Retinal pigment epithelial cell (primary cell): ENCODE data around the gene TMEM200C.
A peak's percentile ranks its signal among the peaks of the same experiment; 100 is the strongest.

ENCODE experiments used
- DNase-seq: peaks from one replicate; pipeline ENCODE4 v3.0.0-alpha.2; 2010; ENCODE audit warnings: low read depth
- H3K4me3 ChIP-seq: 2 replicates; pipeline ENCODE4 v1.5.1; 2011; ENCODE audit warnings: mild to moderate bottlenecking, low read length, control low read depth, moderate library complexity
- TF ChIP-seq, protein P1 (sequence below): conservative IDR thresholded peaks from 2 replicates; pipeline ENCODE4 v1.5.1; 2011; ENCODE audit warnings: low read depth, low read length, control low read depth, inconsistent platforms

TMEM200C gene

GRCh38 chr18:5903386-5903785 is 8.1 kb upstream of the TMEM200C start:
- TF ChIP-seq, protein P1, sequence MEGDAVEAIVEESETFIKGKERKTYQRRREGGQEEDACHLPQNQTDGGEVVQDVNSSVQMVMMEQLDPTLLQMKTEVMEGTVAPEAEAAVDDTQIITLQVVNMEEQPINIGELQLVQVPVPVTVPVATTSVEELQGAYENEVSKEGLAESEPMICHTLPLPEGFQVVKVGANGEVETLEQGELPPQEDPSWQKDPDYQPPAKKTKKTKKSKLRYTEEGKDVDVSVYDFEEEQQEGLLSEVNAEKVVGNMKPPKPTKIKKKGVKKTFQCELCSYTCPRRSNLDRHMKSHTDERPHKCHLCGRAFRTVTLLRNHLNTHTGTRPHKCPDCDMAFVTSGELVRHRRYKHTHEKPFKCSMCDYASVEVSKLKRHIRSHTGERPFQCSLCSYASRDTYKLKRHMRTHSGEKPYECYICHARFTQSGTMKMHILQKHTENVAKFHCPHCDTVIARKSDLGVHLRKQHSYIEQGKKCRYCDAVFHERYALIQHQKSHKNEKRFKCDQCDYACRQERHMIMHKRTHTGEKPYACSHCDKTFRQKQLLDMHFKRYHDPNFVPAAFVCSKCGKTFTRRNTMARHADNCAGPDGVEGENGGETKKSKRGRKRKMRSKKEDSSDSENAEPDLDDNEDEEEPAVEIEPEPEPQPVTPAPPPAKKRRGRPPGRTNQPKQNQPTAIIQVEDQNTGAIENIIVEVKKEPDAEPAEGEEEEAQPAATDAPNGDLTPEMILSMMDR: no peak
- no peak for DNase-seq
- no peak overlapping the region for H3K4me3 ChIP-seq

- TF ChIP-seq, protein P1: no peak
- peak; percentile 38 for DNase-seq
- H3K4me3 ChIP-seq: no peak overlapping the region
Observed at GRCh38 chr18:5900262-5900661, 4.9 kb upstream of the TMEM200C start.

DNA sequence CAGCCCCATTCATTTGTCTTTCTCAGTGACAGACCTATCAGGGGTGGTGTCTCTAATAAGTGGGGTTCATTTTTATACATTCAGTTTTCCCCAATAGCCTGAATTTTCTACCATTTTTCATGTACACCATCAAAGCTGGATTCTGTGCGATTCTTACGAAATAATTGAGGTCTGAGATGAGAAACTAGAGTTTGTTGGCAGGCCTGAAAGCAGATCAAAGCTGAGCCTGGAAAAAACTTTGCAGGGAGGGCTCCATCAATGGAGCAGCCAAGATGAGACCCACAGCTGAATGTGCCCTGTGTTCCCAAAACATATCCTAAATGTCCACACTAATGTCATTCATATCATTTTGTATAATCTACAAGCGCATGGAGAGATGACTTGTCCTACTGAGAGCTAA is 4.5 kb upstream of the TMEM200C start:
- TF ChIP-seq, protein P1: no peak

DNA sequence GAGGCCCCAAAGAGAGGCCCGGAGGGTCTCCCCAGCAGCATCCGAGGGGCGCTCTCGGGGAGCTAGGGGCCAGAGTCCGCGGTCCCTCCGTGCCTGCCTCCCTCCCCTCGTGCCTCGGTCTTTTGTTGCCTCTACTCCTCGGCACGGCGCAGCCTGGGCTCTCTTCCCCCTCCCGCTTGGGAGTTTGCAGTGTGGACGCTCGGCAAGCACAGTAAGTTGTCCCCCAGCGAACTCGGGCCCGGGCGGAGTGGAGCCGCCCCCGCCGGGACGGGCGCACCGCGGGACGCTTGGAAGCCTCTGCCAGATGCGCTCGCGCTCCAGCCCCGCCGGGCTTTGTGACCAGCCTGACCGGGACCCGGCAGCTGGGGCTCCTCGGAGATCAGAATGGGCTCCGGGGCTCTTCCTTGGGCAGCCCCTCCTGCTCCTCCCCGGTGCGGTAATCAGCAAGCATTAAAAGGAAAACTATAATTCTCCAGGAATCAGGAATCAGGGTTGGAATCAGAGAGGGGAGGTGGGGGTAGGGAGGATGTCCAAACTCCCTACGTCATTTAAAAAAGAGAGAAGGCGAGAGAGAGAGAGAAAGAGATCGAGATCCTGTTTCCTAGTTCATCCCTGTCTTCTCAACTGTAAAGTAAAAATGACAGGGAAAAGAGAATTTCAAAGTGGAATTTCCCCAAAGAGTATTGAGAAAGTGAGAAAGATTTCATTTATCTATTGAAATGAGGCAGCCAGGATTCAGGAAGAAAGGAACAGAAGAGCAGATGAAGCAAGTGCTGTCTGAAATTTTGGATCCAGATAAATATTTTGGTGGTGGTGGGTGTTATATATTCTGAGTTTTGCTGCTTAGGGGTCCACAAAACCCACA is 786 bp upstream of the TMEM200C start:
- no peak for DNase-seq
- TF ChIP-seq, protein P1: no peak
- peak overlapping the region; percentile 31 for H3K4me3 ChIP-seq

More for the DNA sequence above, 4.5 kb upstream of the TMEM200C start:
- no peak overlapping the region for H3K4me3 ChIP-seq
- DNase-seq: no peak

DNA sequence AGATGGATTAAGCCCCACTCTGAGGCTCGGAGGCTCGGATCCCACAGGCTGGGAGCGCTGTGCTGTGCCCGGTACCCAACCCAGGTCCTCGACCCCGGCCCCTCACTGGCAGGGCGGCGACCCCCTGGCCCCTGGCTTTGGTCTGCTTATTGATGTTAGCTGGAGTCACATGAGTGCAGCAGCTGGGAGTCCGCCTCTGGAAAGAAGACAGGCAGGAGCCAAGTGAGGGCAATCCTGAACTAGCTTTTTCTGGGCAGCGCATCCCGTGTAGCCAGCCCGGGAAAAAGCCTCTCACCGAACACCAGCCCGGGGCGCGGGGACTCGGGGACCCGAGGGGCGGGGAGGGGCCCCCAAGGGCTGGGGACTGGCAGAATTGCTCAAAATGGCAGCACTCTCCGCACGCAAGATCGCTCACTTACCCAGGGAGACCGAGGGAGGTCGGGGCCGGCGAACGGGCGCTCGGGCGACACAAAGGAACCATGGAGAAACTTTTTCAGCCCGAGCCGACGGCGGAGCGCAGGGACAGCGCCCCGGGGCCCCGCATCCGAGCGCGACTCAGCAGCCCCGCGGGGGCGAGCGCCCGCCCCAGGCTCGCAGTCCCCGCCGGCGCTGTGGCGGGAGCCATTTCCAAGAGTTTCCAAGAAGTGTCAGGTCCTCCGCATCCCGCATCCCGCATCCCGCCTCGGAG is 567 bp downstream of the TMEM200C start:
- H3K4me3 ChIP-seq: peak overlapping the region; percentile 23
- TF ChIP-seq, protein P1: no peak
- DNase-seq: no peak

- TF ChIP-seq, protein P1: no peak
- H3K4me3 ChIP-seq: no peak overlapping the region
- no peak for DNase-seq
Observed at GRCh38 chr18:5893956-5894610, 1.2 kb downstream of the TMEM200C start.
